K562 (cell line): Measurements from ENCODE around the gene UBE2N. TPM values are rescaled to one million over a fixed set of nuclear protein-coding genes. Genes with fewer than 3 reads are reported as not detected.
A peak's percentile ranks its signal among the peaks of the same experiment; 100 is the strongest.

Source experiments
- ATAC-seq: fragments of 200-7000 bp; cut with Tn5 transposase; 3 replicates; pipeline ENCODE4 v1.9.1; 2020; ENCODE audit warnings: moderate library complexity
- BruUV-seq: library from RNA; stranded (reverse); fragments of 400-500 nt; replicated peaks from 2 replicates; lab custom pipeline; 2021; lab: Mats Ljungman, UMichigan
- CTCF ChIA-PET: fragments of 300-600 bp; formaldehyde crosslinking; extraction: SDS; loops from one replicate; lab custom pipeline; 2021; ENCODE audit warnings: low intra/inter-chr PET ratio; lab: Yijun Ruan, JAX
- POLR2A ChIA-PET: fragments of 300-600, 350-650 bp; sonication (Branson Sonifier 250); formaldehyde crosslinking; extraction: SDS; loops from one replicate; lab custom pipeline; 2021; ENCODE audit warnings: antibody characterized with exemption, inconsistent platforms; lab: Yijun Ruan, JAX
- DNase-seq, 4 experiments: peaks; one replicate each; pipeline versions ENCODE4 v3.0.0 to v3.0.0-alpha.2; 2011 to 2018; ENCODE audit warnings: low spot score in 3 of 4, mixed read lengths in 3 of 4; ENCODE audit errors: extremely low read depth in 1 of 4
- FAIRE-seq: peaks from 2 replicates; lab custom pipeline; 2011; peaks lifted over from hg19 to GRCh38; lab: Jason Lieb, UNC
- H2AFZ ChIP-seq: 2 replicates; pipeline ENCODE4 v1.6.0; 2011; ENCODE audit warnings: low read depth, low read length, control low read depth, inconsistent platforms
- H3K27ac ChIP-seq: fragments of 200-600 bp; 3 replicates; pipeline ENCODE4 v1.8.0; 2011; ENCODE audit warnings: low read depth, mild to moderate bottlenecking, control low read depth, inconsistent platforms, low read length, moderate library complexity, mixed read lengths; ENCODE audit errors: extremely low read depth
- H3K27me3 ChIP-seq, 2 experiments: fragments of 300-600 bp in 1 of 2; 2 replicates in 1 of 2; 3 replicates in 1 of 2; pipeline versions ENCODE4 v1.6.0 to v1.8.0; 2011; ENCODE audit warnings: inconsistent platforms in 2 of 2, low read length in 2 of 2, mild to moderate bottlenecking in 1 of 2, mixed read lengths in 1 of 2, moderate library complexity in 1 of 2; ENCODE audit not compliant: control insufficient read depth in 2 of 2, insufficient read depth in 2 of 2
- H3K36me3 ChIP-seq: fragments of 300-600 bp; 3 replicates; pipeline ENCODE4 v1.8.0; 2011; ENCODE audit warnings: mild to moderate bottlenecking, low read length, inconsistent platforms; ENCODE audit not compliant: control insufficient read depth, insufficient read depth
- H3K4me1 ChIP-seq, 2 experiments: fragments of 200-600 bp in 1 of 2; replicated peaks in 1 of 2; 2 replicates in 1 of 2; 3 replicates in 1 of 2; pipeline versions ENCODE4 v1.5.1 to v1.8.0; 2011; ENCODE audit warnings: inconsistent platforms in 2 of 2, low read length in 2 of 2, mild to moderate bottlenecking in 1 of 2, mixed read lengths in 1 of 2, moderate library complexity in 1 of 2; ENCODE audit not compliant: control insufficient read depth in 2 of 2, insufficient read depth in 2 of 2
- H3K4me2 ChIP-seq: 2 replicates; pipeline ENCODE4 v1.6.1; 2011; ENCODE audit warnings: low read length, control low read depth, inconsistent platforms, mixed read lengths; ENCODE audit not compliant: insufficient read depth
- H3K4me3 ChIP-seq: fragments of 200-600 bp; sonication (generic), shearing (Covaris generic); 2 replicates; pipeline ENCODE4 v1.5.1; 2016; ENCODE audit warnings: control low read depth, inconsistent platforms
- H3K79me2 ChIP-seq: fragments of 200-600 bp; 3 replicates; pipeline ENCODE4 v1.8.0; 2011; ENCODE audit warnings: low read length, inconsistent platforms; ENCODE audit not compliant: control insufficient read depth, insufficient read depth
- H3K9ac ChIP-seq, 2 experiments: 2 replicates each; pipeline versions ENCODE4 v1.6.0 to v1.6.1; 2011; ENCODE audit warnings: low read depth in 2 of 2, low read length in 2 of 2, control low read depth in 1 of 2, inconsistent platforms in 1 of 2, mild to moderate bottlenecking in 1 of 2, mixed read lengths in 1 of 2; ENCODE audit not compliant: insufficient read depth in 1 of 2
- H3K9me1 ChIP-seq: one replicate; pipeline ENCODE4 v1.6.0; 2011; ENCODE audit warnings: inconsistent platforms, mild to moderate bottlenecking, low read length, moderate library complexity; ENCODE audit not compliant: control insufficient read depth, insufficient read depth
- H3K9me3 ChIP-seq: replicated peaks from 2 replicates; pipeline ENCODE4 v1.5.1; 2011; ENCODE audit warnings: low read depth, low read length, inconsistent platforms; ENCODE audit not compliant: control insufficient read depth, insufficient read depth
- H4K20me1 ChIP-seq: replicated peaks from 2 replicates; pipeline ENCODE4 v1.6.1; 2011; ENCODE audit warnings: low read length, inconsistent platforms, mixed read lengths; ENCODE audit not compliant: control insufficient read depth, insufficient read depth
- SIN3B ChIP-seq: fragments of 450-650 bp; IDR thresholded peaks from 2 replicates; pipeline ENCODE4 v1.6.1; 2017; ENCODE audit warnings: low read depth, mild to moderate bottlenecking, moderate library complexity
- WGBS: fragments of 100-300 bp; shearing (Covaris generic); methylation state at CpG from one replicate; pipeline ENCODE4 v1.1.6; 2016; ENCODE audit warnings: low coverage, mixed read lengths; ENCODE audit not compliant: insufficient coverage; ENCODE audit errors: missing lambda C conversion rate; 5-methylcytosine and 5-hydroxymethylcytosine counted together
- in situ Hi-C: fragments of 300-500 bp; cut with MboI; formaldehyde crosslinking; loops from 4 replicates; pipeline ENCODE4 v1.15.0; 2018; ENCODE audit warnings: inconsistent platforms, mixed read lengths
- intact Hi-C: fragments of 100-400 bp; cut with micrococcal nuclease; formaldehyde crosslinking; loops from 2 replicates; pipeline ENCODE4 v1.14.2; 2022
- polyA plus RNA-seq, 8 experiments: library from polyadenylated mRNA; depleted of rRNA in 4 of 8; stranded (reverse) in 5 of 8; unstranded in 3 of 8; fragments of >200 nt; fragmentation: Nextera tagmentation in 2 of 8; fragmentation: Illumina TruSeq in 1 of 8; extraction: Ambion mirVana in 2 of 8; extraction: Trizol in 1 of 8; gene quantifications; 2 replicates each; pipeline versions ENCODE4 v1.2.1 to v1.2.3, GENCODE V29; 2011 to 2014; ENCODE audit warnings: inconsistent platforms in 1 of 8, missing spikeins in 1 of 8
- total RNA-seq, 7 experiments: library from RNA; depleted of rRNA in 6 of 7; stranded (reverse); fragments of >200 nt in 6 of 7; fragmentation: Illumina TruSeq in 2 of 7; extraction: Trizol in 2 of 7; gene quantifications; 2 replicates each; pipeline versions ENCODE4 v1.2.1 to v1.2.3, GENCODE V29; 2011 to 2021; ENCODE audit warnings: low replicate concordance in 1 of 7
- TF ChIP-seq, protein P1 (sequence below): fragments of 450-650 bp; formaldehyde crosslinking; IDR thresholded peaks from 2 replicates; pipeline ENCODE4 v1.4.0; 2020; ENCODE audit warnings: mild to moderate bottlenecking, mixed read lengths

The UBE2N gene
- total and polyA plus RNA-seq, 9 of the 15 experiments (the other 6 are each of a cell fraction or from before 2014, with no cell fraction given): 189 to 826 (median 260) TPM

GRCh38 chr12:93415723-93416464 is 25.9 kb downstream of the UBE2N start:
- Histone ChIP-seq H3K4me3 (no peak overlapping the region), H3K9ac (no peak overlapping the region), H3K4me2 (no peak overlapping the region), H3K9me1 (no peaks in the 10 kb centered on the region), H2AFZ (no peak overlapping the region)
- no TSS peak for BruUV-seq
- WGBS: 83% methylated on average over 3 of the region's 3 CpGs
- CTCF ChIA-PET: no interaction called here
- TF ChIP-seq SIN3B: no peak
- TF ChIP-seq, protein P1, sequence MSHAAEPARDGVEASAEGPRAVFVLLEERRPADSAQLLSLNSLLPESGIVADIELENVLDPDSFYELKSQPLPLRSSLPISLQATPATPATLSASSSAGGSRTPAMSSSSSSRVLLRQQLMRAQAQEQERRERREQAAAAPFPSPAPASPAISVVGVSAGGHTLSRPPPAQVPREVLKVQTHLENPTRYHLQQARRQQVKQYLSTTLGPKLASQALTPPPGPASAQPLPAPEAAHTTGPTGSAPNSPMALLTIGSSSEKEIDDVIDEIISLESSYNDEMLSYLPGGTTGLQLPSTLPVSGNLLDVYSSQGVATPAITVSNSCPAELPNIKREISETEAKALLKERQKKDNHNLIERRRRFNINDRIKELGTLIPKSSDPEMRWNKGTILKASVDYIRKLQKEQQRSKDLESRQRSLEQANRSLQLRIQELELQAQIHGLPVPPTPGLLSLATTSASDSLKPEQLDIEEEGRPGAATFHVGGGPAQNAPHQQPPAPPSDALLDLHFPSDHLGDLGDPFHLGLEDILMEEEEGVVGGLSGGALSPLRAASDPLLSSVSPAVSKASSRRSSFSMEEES (CRISPR knock-in tag): peak; percentile 74
- TF ChIP-seq, all 486 proteins: peak for 1
- Histone ChIP-seq H3K79me2 (peaks cover 98% of the 10 kb centered on the region), H3K27me3 (no peaks in the 10 kb centered on the region), H3K36me3 (peaks cover 16% of the 10 kb centered on the region; the same call in 2 of the 3 replicates), H4K20me1 (peaks cover 12% of the 10 kb centered on the region), H3K27ac (no peak overlapping the region), H3K9me3 (no peaks in the 10 kb centered on the region), H3K4me1 (peaks cover 0 to 3% of the 10 kb centered on the region in 2 experiments; a peak in 1 of 5 replicates)
- POLR2A ChIA-PET: interaction anchor here (2.0 kb wide), 1 partner anchor 10 kb away, joined by 5 read pairs; no protein-coding TSS in a partner anchor
- DNase-seq (no peak), ATAC-seq (no peak), FAIRE-seq (no peak)
- in situ Hi-C loops: loop anchor here (25.0 kb wide), 2 partner anchors 429 to 629 kb away; no protein-coding TSS in a partner anchor
- intact Hi-C loops: loop anchor here (5.0 kb wide), 3 partner anchors 389 to 629 kb away; no protein-coding TSS in a partner anchor
